Karpas-422 (cell line): ENCODE measurements around the gene SP2. TPM values are rescaled to one million over a fixed set of nuclear protein-coding genes. Genes with fewer than 3 reads are reported as not detected.

Experiments used
- DNase-seq: peaks from one replicate; pipeline ENCODE4 v3.0.0-alpha.2; 2015
- H2AFZ ChIP-seq: fragments of 200-600 bp; sonication (generic); 2 replicates; pipeline ENCODE4 v1.6.1; 2014; ENCODE audit warnings: antibody characterized with exemption, low read length, mixed read lengths
- H3K27ac ChIP-seq: fragments of 200-600 bp; sonication (generic); 2 replicates; pipeline ENCODE4 v1.5.1; 2014; ENCODE audit warnings: mild to moderate bottlenecking, low read length, moderate library complexity
- H3K27me3 ChIP-seq: fragments of 200-600 bp; sonication (generic); 2 replicates; pipeline ENCODE4 v1.6.1; 2014; ENCODE audit warnings: low read length, mixed read lengths
- H3K36me3 ChIP-seq: fragments of 200-600 bp; sonication (generic); 2 replicates; pipeline ENCODE4 v1.6.1; 2014; ENCODE audit warnings: low read length, mixed read lengths; ENCODE audit not compliant: insufficient read depth
- H3K4me1 ChIP-seq: fragments of 200-600 bp; sonication (generic); 2 replicates; pipeline ENCODE4 v1.6.1; 2014; ENCODE audit warnings: mild to moderate bottlenecking, low read length, mixed read lengths
- H3K4me2 ChIP-seq: fragments of 200-600 bp; sonication (generic); 2 replicates; pipeline ENCODE4 v1.6.1; 2014; ENCODE audit warnings: low read length, low read depth, mild to moderate bottlenecking; ENCODE audit not compliant: poor library complexity, severe bottlenecking
- H3K4me3 ChIP-seq: fragments of 200-600 bp; sonication (generic); 2 replicates; pipeline ENCODE4 v1.5.1; 2014; ENCODE audit warnings: mild to moderate bottlenecking, antibody characterized with exemption, low read length, mixed read lengths
- H3K79me2 ChIP-seq: fragments of 200-600 bp; sonication (generic); 2 replicates; pipeline ENCODE4 v1.6.1; 2014; ENCODE audit warnings: mild to moderate bottlenecking, low read length, mixed read lengths
- H3K9ac ChIP-seq: fragments of 200-600 bp; sonication (generic); 2 replicates; pipeline ENCODE4 v1.6.0; 2014; ENCODE audit warnings: low read length
- H3K9me2 ChIP-seq: fragments of 200-600 bp; sonication (generic), shearing (Covaris generic); replicated peaks from 2 replicates; pipeline ENCODE4 v1.6.0; 2014; ENCODE audit warnings: mild to moderate bottlenecking, low read length, moderate library complexity; ENCODE audit not compliant: insufficient read depth
- H3K9me3 ChIP-seq: fragments of 300-700, 200-600 bp; sonication (generic); 2 replicates; pipeline ENCODE4 v1.6.1; 2014; ENCODE audit warnings: low read length, mixed read lengths
- H4K20me1 ChIP-seq: fragments of 200-600 bp; sonication (generic); 2 replicates; pipeline ENCODE4 v1.6.1; 2014; ENCODE audit warnings: mild to moderate bottlenecking, antibody characterized with exemption, low read length, low read depth; ENCODE audit not compliant: insufficient read depth
- total RNA-seq: library from RNA; depleted of rRNA; stranded (reverse); fragments of >200 nt; shearing (Covaris generic); gene quantifications from 2 replicates; pipeline ENCODE4 v1.2.3, GENCODE V29; 2014; ENCODE audit warnings: low replicate concordance

Gene SP2
- total RNA-seq, 1 experiment from 2014 or later: 4.4 TPM

DNA sequence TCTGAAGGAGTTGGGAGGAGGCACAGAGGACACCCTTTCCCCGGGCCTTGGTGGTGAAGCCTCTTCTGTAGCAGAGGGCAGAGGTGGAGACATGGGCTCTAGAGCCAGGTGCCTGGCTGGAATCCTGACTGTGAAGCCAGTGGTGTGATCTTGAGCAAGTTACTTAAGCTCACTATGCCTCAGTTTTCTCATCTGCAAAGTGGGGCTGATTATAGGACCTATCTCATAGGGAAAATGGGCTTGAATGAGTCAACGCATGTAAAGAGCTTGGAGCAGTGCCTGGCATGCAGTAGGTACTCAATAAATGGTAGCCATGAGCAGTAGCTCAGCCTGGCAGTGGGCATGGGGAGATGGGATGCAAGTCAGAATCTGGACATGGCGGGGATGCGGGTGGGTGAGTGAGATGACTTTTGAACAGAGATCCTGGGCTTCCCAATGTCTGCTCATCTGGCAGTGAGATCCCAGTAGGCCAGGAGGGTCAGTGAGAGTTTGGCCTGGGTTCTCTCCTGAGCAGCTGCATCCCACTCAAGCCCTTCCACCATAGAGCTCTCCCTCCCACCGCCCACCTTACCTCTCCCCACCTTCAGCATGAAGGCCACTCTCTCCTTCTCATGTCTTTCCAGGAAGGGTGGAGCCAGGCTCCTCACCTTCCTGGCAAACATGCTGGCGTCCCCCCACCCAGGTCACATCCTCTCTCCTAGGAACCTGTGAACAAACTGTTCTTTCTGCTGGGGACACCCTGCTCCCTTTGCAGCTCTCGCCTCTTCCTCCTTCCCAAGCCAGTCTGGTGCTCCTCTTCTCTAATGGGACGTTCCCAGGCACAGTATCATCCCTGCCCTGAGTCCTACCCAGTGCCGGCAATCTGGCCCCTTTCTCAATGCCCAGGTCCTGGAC, 13.1 kb upstream of the SP2 start:
- no peaks in the 10 kb centered on the region for H3K4me1 ChIP-seq
- H2AFZ ChIP-seq: no peak overlapping the region
- no peak for DNase-seq
- H3K27me3 ChIP-seq: no peaks in the 10 kb centered on the region
- no peaks in the 10 kb centered on the region for H3K9me3 ChIP-seq
- no peaks in the 10 kb centered on the region for H3K36me3 ChIP-seq
- H3K27ac ChIP-seq: no peak overlapping the region
- no peaks in the 10 kb centered on the region for H3K79me2 ChIP-seq
- no peak overlapping the region for H3K9ac ChIP-seq
- no peak overlapping the region for H3K4me3 ChIP-seq
- no peak overlapping the region for H3K4me2 ChIP-seq
- H3K9me2 ChIP-seq: no peaks in the 10 kb centered on the region
- no peaks in the 10 kb centered on the region for H4K20me1 ChIP-seq

DNA sequence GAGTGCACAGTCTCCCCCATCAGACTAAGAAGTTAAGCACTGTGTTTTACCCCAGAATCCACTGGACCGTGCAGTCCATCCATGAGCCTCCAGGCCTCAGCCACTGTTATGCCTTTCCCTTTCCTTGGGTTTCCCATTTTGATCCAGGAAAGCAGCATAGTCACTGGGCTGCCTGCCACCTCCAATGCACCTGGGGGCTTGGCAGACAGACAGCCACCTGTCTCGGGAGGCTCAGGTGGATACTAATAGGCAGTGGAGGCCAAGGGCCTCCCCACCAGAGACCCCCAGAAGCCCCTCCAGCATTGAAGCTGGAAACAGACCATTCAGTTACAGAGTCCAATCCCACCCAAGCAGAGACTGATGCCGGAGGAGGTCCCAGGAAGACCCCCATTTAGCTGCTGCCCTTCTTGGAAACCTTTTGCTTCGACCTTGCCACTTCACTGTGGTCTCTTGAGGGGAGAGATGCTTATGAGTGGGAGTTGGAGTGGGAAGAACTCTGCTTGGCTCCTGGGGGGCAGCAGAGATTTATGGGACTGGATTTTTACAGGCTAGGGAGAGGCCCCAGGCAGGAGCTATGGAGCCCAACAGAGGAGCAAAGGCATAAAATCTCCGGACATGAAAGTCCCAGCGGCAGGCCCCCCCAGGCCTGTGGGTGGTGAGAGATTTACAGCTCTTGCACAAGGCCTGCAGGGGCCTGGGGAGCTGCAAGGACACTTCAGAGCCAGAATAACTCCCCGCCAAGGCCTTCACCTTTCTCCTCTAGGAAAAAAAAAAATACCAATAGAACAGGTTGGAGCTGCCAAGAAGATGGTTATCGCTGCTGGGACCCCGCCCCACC, 12.2 kb upstream of the SP2 start:
- Histone ChIP-seq H3K9me3 (no peaks in the 10 kb centered on the region), H3K27me3 (no peaks in the 10 kb centered on the region), H3K4me3 (no peak overlapping the region), H3K9ac (no peak overlapping the region), H3K79me2 (no peaks in the 10 kb centered on the region), H3K27ac (no peak overlapping the region), H3K9me2 (no peaks in the 10 kb centered on the region), H3K36me3 (no peaks in the 10 kb centered on the region), H3K4me1 (no peaks in the 10 kb centered on the region), H4K20me1 (no peaks in the 10 kb centered on the region), H2AFZ (no peak overlapping the region), H3K4me2 (no peak overlapping the region)
- DNase-seq: no peak

DNA sequence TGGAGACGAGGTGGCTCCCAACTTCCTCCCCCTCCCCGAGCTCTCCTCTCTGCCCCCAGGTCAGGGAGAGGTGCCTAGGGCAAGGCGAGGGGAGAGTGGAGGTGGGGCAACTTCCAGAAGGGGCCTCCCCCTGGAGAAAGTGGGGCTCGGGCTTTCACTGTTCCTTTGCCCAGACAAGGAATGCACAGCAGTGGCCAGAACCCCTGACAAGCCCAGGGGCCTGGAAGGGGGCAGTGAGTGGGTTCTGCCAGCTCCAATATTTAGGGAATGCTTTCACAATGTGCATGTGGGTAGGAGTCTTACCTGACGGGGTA, 11.7 kb upstream of the SP2 start:
- no peaks in the 10 kb centered on the region for H3K36me3 ChIP-seq
- H3K4me1 ChIP-seq: no peaks in the 10 kb centered on the region
- no peak overlapping the region for H3K4me3 ChIP-seq
- H3K27me3 ChIP-seq: no peaks in the 10 kb centered on the region
- no peak overlapping the region for H2AFZ ChIP-seq
- no peaks in the 10 kb centered on the region for H3K9me3 ChIP-seq
- no peaks in the 10 kb centered on the region for H3K79me2 ChIP-seq
- H3K9me2 ChIP-seq: no peaks in the 10 kb centered on the region
- no peaks in the 10 kb centered on the region for H4K20me1 ChIP-seq
- H3K9ac ChIP-seq: no peak overlapping the region
- no peak overlapping the region for H3K4me2 ChIP-seq
- no peak for DNase-seq
- H3K27ac ChIP-seq: no peak overlapping the region

DNA sequence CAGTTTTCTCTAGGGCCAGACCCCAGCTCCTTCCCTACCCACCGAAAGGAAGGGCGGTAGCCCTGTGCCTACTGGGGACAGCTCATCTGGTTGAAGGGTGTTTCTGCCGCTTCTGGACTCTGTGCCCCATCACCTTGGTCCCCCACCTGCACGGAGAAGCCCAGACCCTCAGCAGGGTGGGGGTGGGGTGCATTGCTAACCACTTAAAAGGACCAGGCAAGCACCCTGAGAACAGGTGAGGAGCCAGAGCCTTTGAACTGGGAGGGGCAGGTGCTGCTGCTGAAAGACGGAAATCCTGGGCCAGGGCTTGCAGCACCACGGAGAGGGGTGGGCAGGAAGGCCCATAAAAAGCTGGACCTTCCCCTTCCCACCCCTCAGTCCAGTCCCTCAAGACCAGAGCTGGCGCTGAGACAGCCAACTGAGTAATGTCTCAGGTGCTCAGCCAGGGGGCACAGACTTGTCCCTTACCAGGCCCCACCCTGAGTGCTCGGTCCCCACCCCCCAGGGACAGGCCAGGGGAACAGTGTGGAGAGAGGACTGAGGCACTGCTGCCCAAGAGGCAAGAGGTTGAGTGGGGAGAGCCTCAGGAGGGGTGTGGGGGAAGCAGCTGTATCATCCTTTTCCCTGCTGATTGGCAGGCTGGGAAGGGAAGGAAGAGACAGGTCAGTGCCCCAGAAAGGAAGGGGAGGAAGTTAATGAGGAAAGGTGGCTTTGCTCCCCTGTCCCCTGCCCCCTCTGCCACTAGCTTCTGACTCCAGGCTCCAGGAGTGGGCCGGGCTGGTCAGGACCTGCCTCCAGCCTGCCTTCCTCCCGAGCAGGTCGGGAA, 10.9 kb upstream of the SP2 start:
- no peak overlapping the region for H3K4me2 ChIP-seq
- no peak overlapping the region for H3K27ac ChIP-seq
- H3K9me2 ChIP-seq: no peaks in the 10 kb centered on the region
- no peaks in the 10 kb centered on the region for H3K9me3 ChIP-seq
- H2AFZ ChIP-seq: no peak overlapping the region
- H3K79me2 ChIP-seq: no peaks in the 10 kb centered on the region
- H3K4me3 ChIP-seq: no peak overlapping the region
- no peaks in the 10 kb centered on the region for H4K20me1 ChIP-seq
- H3K4me1 ChIP-seq: no peaks in the 10 kb centered on the region
- no peak for DNase-seq
- no peaks in the 10 kb centered on the region for H3K27me3 ChIP-seq
- no peaks in the 10 kb centered on the region for H3K36me3 ChIP-seq
- no peak overlapping the region for H3K9ac ChIP-seq

DNA sequence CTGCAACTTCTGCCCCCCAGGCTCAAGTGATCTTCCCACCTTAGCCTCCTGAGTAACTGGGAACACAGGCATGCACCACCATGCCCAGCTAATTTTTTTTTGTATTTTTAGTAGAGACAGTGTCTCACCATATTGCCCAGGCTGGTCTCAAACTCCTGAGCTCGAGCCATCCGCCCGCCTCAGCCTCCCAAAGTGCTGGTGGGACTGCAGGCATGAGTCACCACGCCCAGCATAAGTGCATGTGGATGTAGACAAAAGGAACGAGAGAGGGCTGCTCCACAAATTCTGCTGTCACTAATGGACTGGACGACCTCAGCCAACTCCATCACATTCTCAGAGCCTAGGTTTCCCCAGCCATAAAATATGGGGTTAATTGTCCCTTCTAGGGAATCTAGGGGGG, 7.7 kb upstream of the SP2 start:
- Histone ChIP-seq H3K9me3 (no peaks in the 10 kb centered on the region), H4K20me1 (no peaks in the 10 kb centered on the region), H3K4me1 (no peaks in the 10 kb centered on the region), H3K9me2 (no peaks in the 10 kb centered on the region), H3K36me3 (no peaks in the 10 kb centered on the region), H3K27ac (no peak overlapping the region), H3K4me3 (no peak overlapping the region), H2AFZ (no peak overlapping the region), H3K4me2 (no peak overlapping the region), H3K9ac (no peak overlapping the region), H3K27me3 (no peaks in the 10 kb centered on the region), H3K79me2 (no peaks in the 10 kb centered on the region)
- DNase-seq: no peak

DNA sequence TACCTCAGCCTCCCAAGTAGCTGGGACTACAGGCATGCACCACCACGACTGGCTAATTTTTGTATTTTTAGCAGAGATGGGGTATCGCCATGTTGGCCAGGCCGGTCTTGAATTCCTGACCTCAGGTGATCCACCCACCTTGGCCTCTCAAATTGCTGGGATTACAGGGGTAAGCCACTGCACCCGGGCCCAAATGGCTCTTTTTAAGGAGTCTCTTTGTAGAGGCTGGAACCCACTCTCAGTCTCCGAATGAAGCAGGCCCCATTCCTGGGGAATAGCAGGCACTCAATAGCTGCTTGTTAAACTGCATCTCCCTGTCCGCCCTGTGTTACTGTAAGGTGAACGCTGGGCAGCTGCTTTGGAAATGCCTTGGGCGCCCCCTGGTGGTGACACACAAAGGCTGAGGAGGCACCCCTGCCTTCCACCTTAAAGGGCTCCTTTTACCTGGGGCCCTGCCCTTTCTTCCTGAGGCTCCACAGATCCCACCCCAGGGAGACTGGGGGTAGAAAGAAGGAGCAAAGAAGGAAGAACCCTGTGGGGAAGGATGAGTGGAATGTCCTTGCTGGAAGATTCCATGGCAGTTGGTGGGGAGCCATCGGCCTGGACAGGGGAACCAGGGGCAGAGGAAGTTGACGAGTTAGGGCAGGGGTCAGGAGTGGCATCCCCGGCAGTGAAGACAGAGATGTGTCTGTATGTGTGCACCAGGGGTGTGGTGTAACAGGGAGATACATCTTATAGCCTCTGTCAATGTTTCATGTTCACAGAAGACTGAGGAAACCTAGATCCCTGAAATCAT, 6.1 kb upstream of the SP2 start:
- H3K4me2 ChIP-seq: no peak overlapping the region
- no peaks in the 10 kb centered on the region for H3K27me3 ChIP-seq
- no peaks in the 10 kb centered on the region for H3K9me2 ChIP-seq
- H2AFZ ChIP-seq: no peak overlapping the region
- H4K20me1 ChIP-seq: no peaks in the 10 kb centered on the region
- H3K27ac ChIP-seq: no peak overlapping the region
- no peak overlapping the region for H3K4me3 ChIP-seq
- peaks cover under 1% of the 10 kb centered on the region; the same call in 1 of the 2 replicates for H3K79me2 ChIP-seq
- no peak overlapping the region for H3K9ac ChIP-seq
- H3K36me3 ChIP-seq: no peaks in the 10 kb centered on the region
- DNase-seq: peak; percentile 94
- peaks cover 16% of the 10 kb centered on the region for H3K4me1 ChIP-seq
- no peaks in the 10 kb centered on the region for H3K9me3 ChIP-seq

DNA sequence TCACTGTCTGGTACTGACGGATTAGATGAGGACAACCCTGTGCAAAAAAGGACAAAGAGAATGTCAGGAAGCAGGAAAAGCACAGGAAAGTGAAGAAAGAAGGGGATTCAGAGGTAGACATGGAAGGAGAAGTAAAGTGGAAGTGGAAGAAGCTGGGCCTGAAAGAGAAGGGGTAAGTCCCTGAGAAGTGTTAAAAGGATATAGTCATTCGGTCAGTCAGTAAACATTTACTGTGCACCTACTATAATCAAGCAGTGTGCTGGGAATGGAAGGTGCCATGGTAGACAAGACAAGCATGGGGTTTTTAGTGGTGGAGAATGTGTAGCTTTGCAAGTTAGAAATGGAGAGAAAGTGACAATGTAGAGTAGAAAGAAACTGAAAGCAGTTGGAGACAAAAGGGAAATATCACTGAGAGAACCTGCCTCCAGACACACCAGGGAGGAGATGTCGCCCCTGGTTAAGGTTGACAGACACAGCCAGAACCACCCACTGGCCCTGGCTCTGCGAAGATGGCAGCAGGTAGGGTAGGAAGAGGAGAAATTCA, 4.4 kb upstream of the SP2 start:
- Histone ChIP-seq H3K36me3 (no peaks in the 10 kb centered on the region), H3K4me1 (peaks cover 17% of the 10 kb centered on the region), H3K4me3 (no peak overlapping the region), H4K20me1 (no peaks in the 10 kb centered on the region), H3K4me2 (no peak overlapping the region), H3K9ac (no peak overlapping the region), H3K79me2 (peaks cover 6% of the 10 kb centered on the region), H2AFZ (no peak overlapping the region), H3K9me3 (no peaks in the 10 kb centered on the region), H3K27ac (no peak overlapping the region), H3K9me2 (no peaks in the 10 kb centered on the region), H3K27me3 (no peaks in the 10 kb centered on the region)
- DNase-seq: no peak
